SK-N-SH (cell line): ENCODE data around the gene PLSCR3.

Experiments
- EP300 ChIP-seq, 2 experiments: IDR thresholded peaks; 2 replicates each; pipeline versions ENCODE4 v1.4.0 to v1.6.1; 2012; ENCODE audit warnings: borderline replicate concordance in 1 of 2, low read depth in 1 of 2, low read length in 1 of 2
- JUND ChIP-seq: IDR thresholded peaks from 2 replicates; pipeline ENCODE4 v1.4.0; 2012

DNA sequence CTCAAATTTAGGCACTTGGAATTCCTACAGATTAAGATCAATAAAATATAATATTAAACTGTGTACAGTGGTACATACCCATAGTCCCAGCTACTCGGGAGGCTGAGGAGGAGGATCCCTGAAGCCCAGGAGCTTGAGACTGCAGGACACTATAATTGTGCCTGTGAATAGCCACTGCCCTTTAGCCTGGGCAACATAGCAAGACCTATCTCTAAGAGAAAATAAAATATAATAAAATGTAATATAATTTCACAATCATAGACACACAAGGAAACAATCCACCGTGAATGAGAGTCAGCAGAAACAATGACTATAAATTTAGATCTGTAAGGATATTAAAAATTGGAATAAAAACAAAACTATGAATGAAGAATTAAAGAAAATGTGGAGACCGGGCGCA is 23.5 kb downstream of the PLSCR3 start:
- TF ChIP-seq JUND (no peak), EP300 (IDR thresholded peaks at IDR 0.05; ENCODE audit: borderline replicate concordance in 1 of 2, low read depth in 1 of 2, low read length in 1 of 2) (no peak)
